CD4-positive, alpha-beta T cell treated with Interleukin-12 subunit alpha and Interleukin-12 subunit beta, for 1 hour (primary cell): ENCODE results near the gene ELAVL1.
"Not testable (repeated sequence)": the region's sequence is repeated elsewhere in the genome, so short reads cannot be mapped to it uniquely, and the experiment has no call there.

Source experiments
- DNase-seq: peaks from one replicate; pipeline ENCODE4 v3.0.0-alpha.2; 2020

ELAVL1 gene

DNA sequence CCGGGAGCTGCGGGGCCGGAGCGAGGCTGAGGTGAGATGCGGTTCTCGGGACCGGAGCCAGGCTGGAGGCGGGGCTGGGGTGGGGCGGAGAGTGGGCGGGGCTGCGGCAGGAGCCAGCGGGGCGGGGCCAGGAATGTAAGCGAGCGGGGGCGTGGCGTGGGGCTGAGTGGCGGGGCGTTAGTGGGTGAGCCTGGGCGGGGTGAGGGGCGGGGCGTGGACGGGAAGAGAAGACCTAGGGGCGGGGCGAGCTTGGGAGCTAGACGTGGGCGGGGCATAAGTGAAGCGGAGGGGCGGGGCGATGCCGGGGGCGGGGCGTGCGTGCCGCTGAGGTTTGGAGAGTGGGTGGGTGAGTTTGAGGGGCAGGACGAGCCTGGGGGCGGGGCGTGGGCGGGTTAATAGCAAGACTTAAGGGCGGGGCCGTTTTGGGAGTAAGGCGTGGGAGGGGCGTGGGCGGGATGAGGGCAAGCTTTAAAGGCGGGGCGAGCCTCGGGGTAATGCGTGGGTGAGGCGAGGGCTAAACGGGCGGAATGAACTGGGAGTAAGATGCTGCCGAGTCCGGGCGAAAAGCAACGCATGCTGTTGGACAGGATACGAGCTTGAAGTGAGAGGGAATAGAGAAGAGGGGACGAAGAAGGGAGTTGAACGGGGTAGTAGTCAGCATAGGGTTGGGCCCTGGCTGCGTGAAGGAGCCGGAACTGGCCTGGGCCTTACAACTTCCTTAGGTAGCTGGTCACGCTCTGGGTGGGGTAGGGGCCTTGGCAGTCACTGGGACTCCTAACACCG, 84.7 kb downstream of the ELAVL1 start:
- DNase-seq = peak; percentile 99

DNA sequence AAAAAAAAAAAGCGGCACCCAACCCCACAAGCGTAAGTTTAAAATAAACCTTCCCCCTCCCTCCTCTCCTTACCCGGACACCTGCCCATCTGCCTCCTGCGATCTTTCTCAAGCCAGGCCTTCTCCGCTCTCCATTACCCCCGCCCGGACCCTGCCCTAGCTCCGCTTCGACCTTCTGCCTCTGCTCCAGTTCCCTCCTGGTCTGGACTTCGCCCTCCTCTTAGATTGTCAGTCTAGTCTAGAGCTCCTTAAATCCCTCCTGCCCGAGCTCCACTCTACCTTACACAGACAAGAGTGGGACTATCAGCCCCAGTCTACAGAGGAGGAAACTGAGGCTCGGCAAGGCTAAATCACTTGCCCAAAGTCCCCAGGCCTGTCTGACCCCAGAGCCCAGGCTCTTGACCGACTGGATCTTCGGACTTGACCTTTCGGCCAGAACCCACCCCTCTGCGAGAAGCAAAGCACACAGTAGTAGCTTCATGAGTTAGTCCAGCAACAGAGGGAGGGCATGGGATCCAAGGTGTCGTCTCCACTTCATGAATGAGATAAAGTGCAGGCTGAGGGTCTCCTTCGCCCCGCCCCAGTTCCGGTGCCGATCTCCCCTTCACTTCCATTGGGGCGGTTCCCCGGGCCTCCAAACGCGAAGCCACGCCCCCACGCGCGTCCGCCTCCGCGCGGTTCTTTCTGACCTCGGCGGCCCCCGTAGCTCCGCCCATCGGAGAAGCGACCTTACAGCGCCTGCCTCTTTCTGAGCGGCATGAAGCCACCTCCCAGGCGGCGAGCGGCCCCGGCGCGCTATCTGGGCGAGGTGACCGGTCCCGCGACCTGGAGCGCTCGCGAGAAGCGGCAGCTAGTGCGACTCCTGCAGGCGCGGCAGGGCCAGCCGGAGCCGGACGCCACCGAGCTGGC, 85.6 kb downstream of the ELAVL1 start, which contains the start of gene SNAPC2:
TSS of gene SNAPC2 (plus strand) at position 729 of the 909 bp plus-strand sequence. CDS start at position 758, 29 bp downstream.
- peak; percentile 97 for DNase-seq

DNA sequence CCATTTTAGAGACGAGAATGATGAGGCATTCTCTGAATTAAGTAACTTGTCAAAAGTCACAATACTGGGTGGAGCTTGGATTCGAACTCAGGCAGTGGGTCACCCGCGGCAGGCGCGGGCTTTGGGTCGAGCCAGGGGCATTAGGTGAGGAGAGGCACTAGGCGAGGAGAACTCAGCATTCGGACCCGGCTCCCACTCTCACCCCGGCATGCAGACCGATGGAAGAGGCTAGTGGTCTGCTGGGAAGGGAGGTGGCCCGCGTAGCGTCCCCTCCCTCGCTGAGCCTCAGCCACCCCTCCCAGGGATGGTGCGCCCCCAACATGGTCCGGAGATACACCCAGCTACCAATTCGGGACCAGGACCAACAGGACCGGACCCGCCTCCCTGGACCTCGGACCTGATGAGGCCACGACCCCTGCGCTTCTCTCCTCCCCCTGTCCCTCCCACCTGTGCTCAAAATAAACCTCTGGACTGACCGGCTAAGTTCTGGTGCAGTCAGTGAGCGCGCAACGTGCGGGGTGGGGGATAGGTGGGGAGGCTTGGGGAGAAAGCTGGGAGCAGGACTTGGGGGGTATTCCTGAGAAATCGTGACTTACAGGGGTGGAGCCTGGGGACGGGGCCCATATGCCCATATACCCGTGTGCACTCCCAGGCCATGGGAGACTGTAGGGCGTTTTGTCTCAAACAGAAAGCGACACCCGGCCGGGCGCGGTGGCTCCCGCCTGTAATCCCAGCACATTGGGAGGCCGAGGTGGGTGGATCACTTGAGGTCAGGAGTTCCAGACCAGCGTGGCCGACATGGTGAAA, 86.6 kb downstream of the ELAVL1 start:
- DNase-seq = no peak

DNA sequence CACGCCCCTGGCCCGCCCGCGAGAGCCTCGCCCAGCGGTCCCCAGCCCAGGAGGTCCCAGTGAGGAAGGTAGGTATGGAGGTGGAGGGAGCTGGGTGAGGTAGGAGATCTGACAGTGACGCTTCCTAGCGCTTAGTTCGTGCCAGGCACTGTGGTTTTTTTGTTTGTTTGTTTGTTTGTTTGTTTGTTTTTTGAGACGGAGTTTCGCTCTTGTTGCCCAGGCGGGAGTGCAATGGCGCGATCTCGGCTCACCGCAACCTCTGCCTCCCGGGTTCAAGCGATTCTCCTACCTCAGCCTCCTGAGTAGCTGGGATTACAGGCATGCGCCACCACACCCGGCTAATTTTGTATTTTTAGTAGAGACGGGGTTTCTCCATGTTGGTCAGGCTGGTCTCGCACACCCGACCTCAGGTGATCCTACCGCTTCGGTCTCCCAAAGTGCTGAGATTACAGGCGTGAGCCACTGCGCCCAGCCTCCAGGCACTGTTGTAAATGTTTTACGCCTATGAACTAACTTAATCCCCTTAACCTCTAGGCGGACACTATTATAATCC, 87.3 kb downstream of the ELAVL1 start:
- not testable (repeated sequence) for DNase-seq

DNA sequence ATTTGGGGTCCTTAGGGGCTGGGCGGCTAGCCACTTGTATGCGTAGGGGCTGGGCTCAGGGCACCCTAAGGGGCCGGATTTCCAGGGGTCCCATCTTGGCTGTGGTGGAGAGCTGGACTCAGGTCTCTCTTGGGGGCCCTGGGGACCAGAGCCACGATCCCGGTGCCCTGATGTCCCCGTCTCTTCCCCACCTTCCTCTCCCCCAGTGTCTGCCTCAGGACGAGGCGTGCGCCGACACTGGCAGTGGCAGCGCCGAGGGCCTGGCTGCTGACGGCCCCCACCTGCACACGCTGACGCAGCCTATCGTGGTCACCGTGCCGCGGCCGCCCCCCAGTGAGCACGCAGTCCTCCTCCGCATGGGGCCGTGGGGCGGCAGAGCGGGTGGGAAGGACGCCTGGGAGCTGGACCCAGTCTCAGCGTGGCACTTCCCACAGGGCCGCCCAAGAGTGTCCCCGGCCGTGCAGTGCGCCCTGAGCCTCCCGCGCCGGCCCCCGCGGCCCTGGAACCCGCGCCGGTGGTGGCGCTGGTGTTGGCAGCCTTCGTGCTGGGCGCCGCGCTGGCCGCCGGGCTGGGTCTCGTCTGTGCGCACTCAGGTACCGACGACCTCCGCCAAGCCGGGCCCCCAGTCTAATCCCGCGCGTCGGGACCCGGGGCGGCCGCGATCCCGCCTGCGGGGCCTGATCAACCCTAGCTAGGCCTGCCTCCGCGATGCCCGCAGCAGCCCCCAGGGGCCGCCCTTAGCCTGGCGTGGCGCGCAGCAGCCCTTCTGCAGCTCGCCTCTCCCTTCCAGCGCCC, 88.0 kb downstream of the ELAVL1 start:
- peak; percentile 68 for DNase-seq

DNA sequence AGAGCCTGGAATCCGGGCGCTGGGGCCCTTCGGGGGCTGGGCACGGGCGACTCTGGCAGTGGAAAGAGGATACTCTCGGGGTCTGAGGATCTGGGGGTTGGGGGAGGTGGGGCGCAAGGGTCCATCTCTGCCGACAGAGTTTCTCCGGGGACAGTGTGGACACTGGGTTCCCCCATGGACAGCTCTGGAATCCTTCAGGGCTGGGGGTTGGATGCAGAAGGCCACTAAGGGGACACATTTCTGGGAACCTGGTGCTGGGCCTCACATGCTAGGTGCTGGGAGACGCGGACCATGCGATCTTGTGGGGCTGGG, 88.5 kb downstream of the ELAVL1 start:
- DNase-seq = no peak

DNA sequence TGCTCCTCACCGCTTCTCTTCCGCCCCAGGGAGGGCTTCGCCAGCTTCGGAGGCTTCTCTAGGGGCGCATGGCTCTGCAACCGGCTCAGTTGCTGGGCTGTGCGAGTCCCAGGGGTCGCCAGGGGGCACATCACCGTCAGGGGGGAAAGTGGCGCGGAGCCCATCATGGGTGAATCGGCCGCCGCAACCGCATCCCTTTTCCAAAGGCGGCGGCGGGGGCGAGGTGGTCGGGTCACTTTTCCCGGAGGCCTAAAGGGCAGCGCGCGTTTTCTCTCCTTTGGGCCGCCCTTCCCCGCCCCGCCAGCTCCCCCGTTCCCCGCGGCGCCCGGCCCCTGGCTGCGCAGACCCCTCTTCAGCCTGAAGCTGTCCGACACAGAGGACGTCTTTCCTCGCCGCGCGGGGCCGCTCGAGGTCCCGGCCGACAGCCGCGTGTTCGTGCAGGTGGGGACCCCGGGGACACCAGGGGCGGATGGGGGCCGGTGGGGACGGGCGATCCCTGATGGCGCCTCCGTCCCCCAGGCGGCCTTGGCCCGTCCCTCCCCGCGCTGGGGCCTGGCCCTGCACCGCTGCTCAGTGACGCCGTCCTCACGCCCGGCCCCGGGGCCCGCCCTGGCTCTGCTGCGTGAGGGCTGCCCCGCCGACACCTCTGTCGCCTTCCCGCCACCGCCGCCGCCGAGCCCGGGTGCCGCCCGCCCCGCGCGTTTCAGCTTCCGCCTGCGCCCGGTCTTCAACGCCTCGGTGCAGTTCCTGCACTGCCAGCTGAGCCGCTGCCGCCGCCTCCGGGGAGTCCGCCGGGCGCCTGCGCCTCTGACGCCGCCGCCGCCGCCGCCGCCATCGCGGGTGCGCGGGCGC, 89.1 kb downstream of the ELAVL1 start:
- DNase-seq = peak; percentile 68

DNA sequence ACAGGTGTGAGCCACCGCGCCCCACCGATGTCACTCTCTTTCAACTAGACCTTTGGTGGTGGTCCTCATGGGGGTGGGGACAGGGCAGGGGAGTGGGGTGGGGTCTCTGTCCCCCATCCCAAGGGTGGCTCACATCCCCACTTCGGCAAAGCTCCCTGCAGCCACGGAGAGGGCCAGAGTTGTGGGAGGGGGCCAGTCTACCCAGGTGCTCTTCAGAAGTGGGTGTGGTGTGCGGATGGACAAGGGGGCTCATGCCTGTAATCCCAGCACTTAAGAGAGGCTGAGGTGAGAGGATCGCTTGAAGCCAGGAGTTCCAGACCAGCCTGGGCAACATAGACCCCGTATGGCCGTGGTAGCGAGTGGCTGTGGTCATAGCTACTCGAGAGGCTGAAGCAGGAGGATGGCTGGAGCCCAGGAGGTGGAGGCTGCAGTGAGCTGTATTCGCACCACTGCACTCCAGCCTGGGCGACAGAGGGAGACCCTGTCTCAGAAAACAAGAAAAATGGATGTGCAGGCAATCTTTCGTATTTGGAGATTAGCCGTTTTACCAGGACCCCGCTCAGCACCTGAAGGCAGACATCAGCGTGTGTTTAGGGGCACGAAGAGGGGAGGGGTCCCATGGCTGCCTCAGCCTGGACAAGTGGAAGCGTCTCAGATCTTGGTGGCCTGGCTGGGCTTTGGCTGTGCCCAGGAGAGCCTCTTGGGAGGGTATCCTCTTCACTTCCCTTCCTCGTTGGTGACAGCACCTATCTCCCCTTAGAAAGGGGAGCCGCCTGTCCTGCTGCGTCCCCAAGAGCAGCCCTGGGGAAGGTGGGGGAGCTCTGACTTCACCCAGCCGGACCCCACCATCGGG, 90.0 kb downstream of the ELAVL1 start:
- no peak for DNase-seq

DNA sequence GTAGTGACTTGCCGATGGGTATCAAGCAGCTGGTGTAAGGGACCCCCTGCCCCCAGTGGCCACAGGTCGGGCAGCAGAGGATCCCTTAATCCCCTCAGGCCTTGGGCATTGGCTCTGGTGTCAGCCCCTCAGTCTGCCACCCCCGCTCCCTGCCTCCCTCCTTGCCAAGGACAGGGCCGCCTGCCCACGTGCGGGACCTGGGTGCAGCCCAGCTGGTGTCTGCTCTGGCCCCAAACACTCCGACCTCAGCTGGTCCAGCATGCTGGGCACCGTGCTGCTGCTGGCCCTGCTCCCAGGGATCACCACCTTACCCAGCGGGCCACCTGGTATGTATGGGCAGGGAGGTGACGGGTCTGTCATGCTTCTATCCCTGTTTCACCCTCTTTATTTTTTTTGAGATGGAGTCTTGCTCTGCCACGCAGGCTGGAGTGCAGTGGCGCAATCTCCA, 90.8 kb downstream of the ELAVL1 start, which contains the start of gene TGFBR3L:
TSS of gene TGFBR3L (plus strand) at position 233 of the 448 bp plus-strand sequence.
- no peak for DNase-seq

DNA sequence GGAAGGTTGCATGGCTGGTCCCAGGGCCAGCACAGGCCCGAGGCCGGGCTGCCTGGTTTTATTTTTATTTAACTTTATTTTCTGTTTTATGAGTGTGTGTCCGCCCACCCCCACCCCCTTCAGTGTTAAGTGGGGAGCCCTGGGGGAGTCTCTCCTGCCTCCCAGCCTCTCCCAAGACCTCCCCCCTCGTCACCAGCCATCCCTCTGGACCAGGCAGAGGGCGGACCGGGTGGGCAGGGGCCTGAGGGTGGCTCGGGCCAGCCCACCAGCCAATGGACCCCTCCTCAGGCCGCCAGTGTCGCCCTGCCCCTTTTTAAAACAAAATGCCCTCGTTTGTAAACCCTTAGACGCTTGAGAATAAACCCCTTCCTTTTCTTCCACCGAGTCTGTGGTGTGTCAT, 91.3 kb downstream of the ELAVL1 start:
- DNase-seq = no peak

DNA sequence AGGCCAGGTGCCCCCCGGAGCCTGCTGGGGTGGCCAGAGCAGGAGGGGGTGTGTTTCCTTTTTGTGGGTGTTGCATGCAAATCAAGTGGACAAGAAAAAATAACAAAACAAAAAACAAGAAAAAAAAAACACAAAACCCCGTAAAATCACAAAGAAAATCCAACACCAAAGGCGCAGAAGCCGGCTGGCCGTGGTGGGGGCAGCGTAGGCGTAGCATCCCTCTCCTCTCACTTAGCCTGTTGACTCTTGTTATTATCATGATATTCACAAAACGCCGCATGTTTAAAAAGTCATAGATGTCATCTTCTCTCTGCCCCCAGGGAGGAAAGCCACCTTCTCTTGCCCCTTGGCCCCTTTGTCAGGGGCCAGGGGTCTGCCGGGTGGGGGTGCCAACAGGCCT, 91.8 kb downstream of the ELAVL1 start:
- no peak for DNase-seq

DNA sequence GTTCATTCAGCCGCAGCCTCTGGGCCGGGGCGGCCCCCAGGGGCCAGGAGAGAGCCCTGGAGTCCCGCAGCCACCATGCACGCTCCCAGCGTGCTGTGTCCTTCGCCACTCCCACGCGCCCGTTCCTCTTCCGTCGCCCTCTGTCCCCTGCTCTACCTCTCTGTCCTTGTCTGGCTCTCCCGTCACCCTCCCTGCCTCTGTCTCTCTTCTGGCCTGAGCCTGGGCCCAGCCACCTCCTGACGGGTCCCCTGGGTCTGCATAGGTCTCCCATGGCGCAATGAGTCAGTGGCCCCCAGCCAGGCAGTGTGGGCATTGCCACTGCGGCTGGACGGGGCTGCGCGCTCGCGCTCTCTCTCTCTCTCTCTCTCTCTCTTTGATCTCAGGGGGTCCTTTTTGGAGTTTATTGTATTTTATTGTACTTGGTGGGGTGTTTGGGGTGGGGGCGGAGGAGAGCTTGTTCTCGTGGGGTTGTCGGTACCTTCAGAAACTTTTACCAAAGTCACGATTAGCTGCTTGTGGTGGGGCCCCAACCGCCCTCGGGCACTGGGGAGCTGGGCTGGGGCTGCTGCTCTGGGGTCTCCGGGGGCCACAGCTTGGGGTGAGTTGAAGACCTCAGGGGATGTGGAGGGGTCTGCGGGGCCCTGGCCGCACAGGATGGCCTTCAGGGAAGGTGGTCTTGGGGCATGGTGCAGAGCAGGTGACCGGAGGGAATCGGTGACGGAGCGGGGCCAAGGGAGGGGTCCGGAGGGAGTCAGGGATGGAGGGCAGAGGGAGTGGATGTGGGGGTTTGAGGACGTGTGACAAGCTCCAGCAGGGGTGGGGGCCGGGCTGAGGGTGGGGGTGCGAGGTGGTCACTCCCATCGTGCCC, 92.5 kb downstream of the ELAVL1 start:
- DNase-seq = no peak

DNA sequence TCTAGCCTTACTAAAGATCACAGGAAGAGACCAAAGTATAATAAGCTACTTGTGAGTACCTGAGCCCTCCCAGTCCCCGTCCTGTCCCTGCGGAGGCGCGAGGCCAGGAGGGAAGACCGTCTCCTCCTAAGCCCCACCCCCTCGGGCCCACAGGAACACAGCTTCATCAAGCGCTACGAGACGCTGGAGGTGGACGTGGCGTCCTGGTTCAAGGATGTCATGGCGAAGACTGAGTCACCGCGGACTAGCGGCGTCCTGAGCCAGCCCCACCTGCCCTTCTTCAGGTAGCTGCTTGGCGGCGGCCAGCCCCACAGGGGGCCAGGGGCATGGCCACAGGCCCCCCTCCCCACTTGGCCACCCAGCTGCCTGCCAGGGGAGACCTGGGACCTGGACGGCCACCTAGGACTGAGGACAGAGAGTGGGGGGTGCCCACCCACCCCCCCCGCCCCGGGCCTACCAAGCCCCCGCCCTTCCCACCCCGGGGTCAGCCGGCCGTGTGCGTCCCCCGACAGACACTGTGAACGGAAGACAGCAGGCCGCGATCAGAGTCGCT, 93.2 kb downstream of the ELAVL1 start:
- no peak for DNase-seq

DNA sequence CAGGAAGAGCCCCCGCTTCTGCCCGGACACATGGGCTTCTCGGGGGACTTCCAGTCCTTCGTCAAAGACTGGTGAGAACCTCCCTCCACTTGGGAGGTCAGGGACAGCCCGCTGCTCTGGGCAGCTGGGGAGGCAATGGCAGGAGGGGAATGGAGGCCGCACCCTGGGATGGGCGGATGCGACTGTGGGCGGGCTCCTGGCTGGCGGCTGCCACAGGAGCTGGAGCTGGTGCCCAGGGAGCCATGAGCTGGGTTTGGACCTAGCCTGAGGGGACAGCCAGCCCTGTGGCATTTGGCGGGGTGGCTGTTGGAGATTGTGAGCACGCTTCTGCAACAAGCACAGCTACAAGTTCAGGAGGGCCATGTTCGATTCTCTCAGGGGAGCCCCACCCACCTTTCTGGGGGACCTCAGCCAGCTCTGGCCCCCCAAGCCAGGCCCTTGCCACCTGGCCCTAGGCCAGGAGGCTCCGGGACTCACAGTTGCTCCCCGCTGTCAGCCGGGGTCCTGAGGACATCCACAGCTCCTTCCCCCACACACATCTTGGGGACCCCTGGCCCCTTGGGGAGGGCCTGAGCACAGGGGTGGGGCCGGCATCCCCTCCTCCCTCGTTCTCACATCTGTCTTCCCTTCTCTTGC, 93.8 kb downstream of the ELAVL1 start:
- no peak for DNase-seq

DNA sequence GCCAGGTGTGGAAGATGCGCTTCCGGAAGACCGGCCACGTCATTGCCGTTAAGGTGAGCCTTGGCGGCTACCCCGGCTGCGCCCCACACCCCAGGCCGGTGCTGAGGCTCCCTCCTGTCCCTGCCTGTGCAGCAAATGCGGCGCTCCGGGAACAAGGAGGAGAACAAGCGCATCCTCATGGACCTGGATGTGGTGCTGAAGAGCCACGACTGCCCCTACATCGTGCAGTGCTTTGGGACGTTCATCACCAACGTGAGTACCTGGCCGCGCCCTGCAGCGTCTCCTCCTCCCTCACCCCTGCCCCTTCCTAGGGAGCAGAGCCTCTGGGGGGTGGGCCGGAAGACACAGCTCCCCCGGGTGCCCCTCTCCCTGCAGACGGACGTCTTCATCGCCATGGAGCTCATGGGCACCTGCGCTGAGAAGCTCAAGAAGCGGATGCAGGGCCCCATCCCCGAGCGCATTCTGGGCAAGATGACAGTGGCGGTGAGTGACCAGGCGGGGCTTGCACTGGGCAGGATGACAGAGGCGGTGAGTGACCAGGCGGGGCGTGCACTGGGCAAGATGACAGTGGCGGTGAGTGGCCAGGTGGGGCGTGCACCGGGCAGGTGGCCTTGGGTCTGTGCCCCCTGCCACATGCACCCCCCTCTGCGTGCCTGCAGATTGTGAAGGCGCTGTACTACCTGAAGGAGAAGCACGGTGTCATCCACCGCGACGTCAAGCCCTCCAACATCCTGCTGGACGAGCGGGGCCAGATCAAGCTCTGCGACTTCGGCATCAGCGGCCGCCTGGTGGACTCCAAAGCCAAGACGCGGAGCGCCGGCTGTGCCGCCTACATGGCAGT, 94.9 kb downstream of the ELAVL1 start:
- DNase-seq = no peak

DNA sequence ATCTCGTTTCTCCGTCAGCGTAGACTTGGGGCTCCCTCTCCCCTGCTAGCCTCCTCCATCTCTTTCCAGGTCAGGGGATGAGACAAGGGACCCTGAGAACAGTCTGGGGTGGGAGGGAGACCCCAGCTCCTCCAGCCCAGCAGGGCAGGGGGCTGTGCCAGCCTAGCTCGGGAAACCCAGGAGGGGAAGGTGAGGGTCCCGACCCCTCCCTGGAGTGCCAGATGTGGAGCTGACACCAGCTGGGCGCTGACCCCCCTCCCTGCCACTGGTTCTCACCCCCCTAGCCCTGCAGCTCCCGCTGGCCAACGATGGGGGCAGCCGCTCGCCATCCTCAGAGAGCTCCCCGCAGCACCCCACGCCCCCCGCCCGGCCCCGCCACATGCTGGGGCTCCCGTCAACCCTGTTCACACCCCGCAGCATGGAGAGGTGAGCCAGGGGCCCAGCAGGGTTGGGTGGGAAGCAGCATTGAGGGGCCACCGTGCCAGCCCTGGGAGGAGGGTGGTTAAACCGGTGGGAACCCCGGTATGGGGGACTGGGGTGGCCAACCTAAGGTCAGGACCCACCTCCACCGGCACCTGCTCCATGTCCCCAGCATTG, 95.9 kb downstream of the ELAVL1 start:
- no peak for DNase-seq
